Inflammatory macrophage treated with lipopolysaccharide for 1 hour (primary cell): Measurements from ENCODE around the gene TRUB2.

Experiments used
- DNase-seq, 2 donors: peaks; one replicate each; pipeline ENCODE4 v3.0.0-alpha.2; 2020 to 2022

Gene TRUB2

GRCh38 chr9:128265348-128265847 lies 56.8 kb downstream of the TRUB2 start:
- DNase-seq = no peak

GRCh38 chr9:128262687-128263086 lies 59.6 kb downstream of the TRUB2 start:
- DNase-seq = no peak

GRCh38 chr9:128260340-128260739 lies 61.9 kb downstream of the TRUB2 start:
- no peak for DNase-seq

- no peak for DNase-seq
These were observed 63.1 kb downstream of the TRUB2 start for GRCh38 chr9:128259156-128259555.

- DNase-seq = no peak
These were observed 63.9 kb downstream of the TRUB2 start for GRCh38 chr9:128258326-128258725.

GRCh38 chr9:128257907-128258306 lies 64.3 kb downstream of the TRUB2 start:
- DNase-seq = no peak

GRCh38 chr9:128257086-128257825 lies 65.0 kb downstream of the TRUB2 start:
- DNase-seq = no peak
